ENCODE results near the gene BCAN. TPM values are rescaled to one million over a fixed set of nuclear protein-coding genes. Genes with fewer than 3 reads are reported as not detected.

Gene BCAN
- total RNA-seq, 1 donor from 2014 or later = not detected

DNA sequence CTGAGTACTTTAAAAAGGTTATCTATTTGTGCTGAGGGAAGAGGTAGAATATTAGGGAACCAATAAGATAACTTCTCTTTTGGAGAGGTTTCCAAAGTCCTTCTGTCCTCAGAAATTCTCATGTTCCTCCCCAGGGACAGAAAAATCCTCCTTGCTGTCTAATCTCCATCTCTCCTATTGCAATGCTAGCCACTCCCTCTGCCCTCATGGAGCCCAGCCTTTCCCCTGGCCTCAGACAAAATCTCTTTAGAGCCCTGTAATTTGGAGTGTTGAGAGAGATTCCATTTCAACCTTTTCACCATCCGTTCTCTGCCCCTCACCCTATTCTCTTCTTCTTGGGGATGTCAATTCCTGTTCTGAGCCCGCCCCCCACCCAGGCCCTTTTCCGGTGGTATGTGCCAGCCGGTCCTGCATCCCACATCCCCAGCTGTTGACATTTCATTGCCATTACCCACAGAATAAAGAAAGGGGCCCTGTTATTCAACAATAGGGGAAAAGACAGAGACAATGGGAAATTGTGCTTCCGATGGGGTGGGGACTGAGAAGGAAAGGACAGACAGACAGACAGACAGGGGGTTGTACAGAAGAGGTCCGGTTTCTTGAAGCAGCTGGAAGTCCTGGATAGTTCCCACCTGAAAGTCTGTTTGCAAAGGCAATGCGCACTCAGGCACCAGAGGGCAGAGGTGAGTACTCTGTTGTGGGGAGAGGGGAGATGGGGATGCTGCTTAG is 22.9 kb upstream of the BCAN start, which contains the start of gene HAPLN2:
TSS of gene HAPLN2 (plus strand) at position 563 of the 729 bp plus-strand sequence. CDS start 4,076 bp downstream, outside the sequence.
- peaks cover 8% of the 10 kb centered on the region for H3K27me3 ChIP-seq
- H3K9me3 ChIP-seq = no peaks in the 10 kb centered on the region
- intact Hi-C loops (cut with DNase I) = no loop called here
- no peak for DNase-seq (ENCODE audit: low spot score in 2 of 2)
- no peak within 1 kb of the TSS for H3K27ac ChIP-seq
- H3K4me3 ChIP-seq = no peak within 1 kb of the TSS
- H3K4me1 ChIP-seq = peaks cover 4 to 5% of the 10 kb centered on the region in 2 donors
- TF ChIP-seq, protein P1, sequence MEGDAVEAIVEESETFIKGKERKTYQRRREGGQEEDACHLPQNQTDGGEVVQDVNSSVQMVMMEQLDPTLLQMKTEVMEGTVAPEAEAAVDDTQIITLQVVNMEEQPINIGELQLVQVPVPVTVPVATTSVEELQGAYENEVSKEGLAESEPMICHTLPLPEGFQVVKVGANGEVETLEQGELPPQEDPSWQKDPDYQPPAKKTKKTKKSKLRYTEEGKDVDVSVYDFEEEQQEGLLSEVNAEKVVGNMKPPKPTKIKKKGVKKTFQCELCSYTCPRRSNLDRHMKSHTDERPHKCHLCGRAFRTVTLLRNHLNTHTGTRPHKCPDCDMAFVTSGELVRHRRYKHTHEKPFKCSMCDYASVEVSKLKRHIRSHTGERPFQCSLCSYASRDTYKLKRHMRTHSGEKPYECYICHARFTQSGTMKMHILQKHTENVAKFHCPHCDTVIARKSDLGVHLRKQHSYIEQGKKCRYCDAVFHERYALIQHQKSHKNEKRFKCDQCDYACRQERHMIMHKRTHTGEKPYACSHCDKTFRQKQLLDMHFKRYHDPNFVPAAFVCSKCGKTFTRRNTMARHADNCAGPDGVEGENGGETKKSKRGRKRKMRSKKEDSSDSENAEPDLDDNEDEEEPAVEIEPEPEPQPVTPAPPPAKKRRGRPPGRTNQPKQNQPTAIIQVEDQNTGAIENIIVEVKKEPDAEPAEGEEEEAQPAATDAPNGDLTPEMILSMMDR (IDR thresholded peaks at IDR 0.05) = peak in 1 of 3 experiments; percentile 13
- H3K36me3 ChIP-seq = no peaks in the 10 kb centered on the region

DNA sequence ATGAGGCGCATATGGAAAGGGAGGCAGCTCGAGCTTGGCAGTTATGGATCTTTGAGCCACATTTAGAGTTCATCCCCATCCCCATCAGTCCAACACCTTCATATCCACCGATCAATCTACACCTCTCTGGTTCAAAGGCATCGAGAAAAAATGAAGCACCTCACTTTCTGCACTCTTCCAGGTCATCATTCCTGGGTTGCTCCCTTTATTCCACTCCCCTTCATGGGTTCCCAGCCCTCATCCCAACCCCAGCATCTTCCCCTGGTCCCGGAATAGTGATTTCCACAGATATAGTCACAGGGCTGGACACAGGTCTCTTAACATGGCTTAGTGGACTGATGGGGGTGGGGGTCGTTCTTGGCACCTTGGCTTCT is 22.3 kb upstream of the BCAN start:
- TF ChIP-seq, protein P1 (IDR thresholded peaks at IDR 0.05) = no peak
- Histone ChIP-seq H3K4me3 (no peak overlapping the region), H3K36me3 (no peaks in the 10 kb centered on the region), H3K27me3 (peaks cover 11% of the 10 kb centered on the region), H3K4me1 (peaks cover 6 to 9% of the 10 kb centered on the region in 2 donors), H3K9me3 (no peaks in the 10 kb centered on the region), H3K27ac (no peak overlapping the region)
- DNase-seq (ENCODE audit: low spot score in 2 of 2) = no peak
- intact Hi-C loops (cut with DNase I) = no loop called here

- no peaks in the 10 kb centered on the region for H3K36me3 ChIP-seq
- H3K27ac ChIP-seq = no peak overlapping the region
- no peak overlapping the region for H3K4me3 ChIP-seq
- TF ChIP-seq, protein P1 (IDR thresholded peaks at IDR 0.05) = no peak
- intact Hi-C loops (cut with DNase I) = no loop called here
- peaks cover 8 to 17% of the 10 kb centered on the region in 2 donors for H3K4me1 ChIP-seq
- no peak for DNase-seq (ENCODE audit: low spot score in 2 of 2)
- H3K27me3 ChIP-seq = peaks cover 29% of the 10 kb centered on the region
- no peaks in the 10 kb centered on the region for H3K9me3 ChIP-seq
These were observed 19.2 kb upstream of the BCAN start for GRCh38 chr1:156622581-156623297.

GRCh38 chr1:156623946-156624813 is 17.7 kb upstream of the BCAN start:
- H3K27ac ChIP-seq = no peak overlapping the region
- intact Hi-C loops (cut with DNase I) = no loop called here
- peak overlapping the region; percentile 31 to 62 for H3K4me3 ChIP-seq
- peaks cover 8 to 17% of the 10 kb centered on the region in 2 donors for H3K4me1 ChIP-seq
- H3K36me3 ChIP-seq = no peaks in the 10 kb centered on the region
- peak in 1 of 2 donors; percentile 71 for DNase-seq (ENCODE audit: low spot score in 2 of 2)
- H3K9me3 ChIP-seq = no peaks in the 10 kb centered on the region
- TF ChIP-seq, protein P1 (IDR thresholded peaks at IDR 0.05) = peak in 2 of 3 experiments; percentile 41 to 42
- peaks cover 29% of the 10 kb centered on the region for H3K27me3 ChIP-seq

DNA sequence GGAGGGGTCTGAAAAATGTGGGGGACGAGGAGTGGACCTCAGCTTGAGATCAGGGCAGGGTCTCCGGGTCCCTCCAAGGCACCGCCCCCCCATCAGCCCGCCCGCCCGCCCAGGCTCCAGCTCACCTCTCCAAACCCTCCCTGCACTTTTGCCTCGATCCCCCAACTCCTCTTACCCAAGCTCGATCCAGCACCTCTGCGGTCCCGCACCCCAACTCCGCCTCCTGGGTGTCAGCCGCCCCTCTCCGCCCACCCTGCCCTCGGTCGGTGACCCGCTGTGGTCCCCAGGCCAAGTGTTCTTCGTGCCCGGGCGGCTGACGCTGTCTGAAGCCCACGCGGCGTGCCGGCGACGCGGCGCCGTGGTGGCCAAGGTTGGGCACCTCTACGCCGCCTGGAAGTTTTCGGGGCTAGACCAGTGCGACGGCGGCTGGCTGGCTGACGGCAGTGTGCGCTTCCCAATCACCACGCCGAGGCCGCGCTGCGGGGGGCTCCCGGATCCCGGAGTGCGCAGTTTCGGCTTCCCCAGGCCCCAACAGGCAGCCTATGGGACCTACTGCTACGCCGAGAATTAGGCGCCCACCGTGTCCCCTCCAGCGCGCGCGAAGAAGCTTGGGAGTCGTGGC is 17.0 kb upstream of the BCAN start:
- no peaks in the 10 kb centered on the region for H3K9me3 ChIP-seq
- peaks cover 8 to 17% of the 10 kb centered on the region in 2 donors for H3K4me1 ChIP-seq
- peak overlapping the region; percentile 31 to 62 for H3K4me3 ChIP-seq
- peaks cover 29% of the 10 kb centered on the region for H3K27me3 ChIP-seq
- no peak overlapping the region for H3K27ac ChIP-seq
- no peak for DNase-seq (ENCODE audit: low spot score in 2 of 2)
- intact Hi-C loops (cut with DNase I) = no loop called here
- no peaks in the 10 kb centered on the region for H3K36me3 ChIP-seq
- TF ChIP-seq, protein P1 (IDR thresholded peaks at IDR 0.05) = no peak
